SK-MEL-5 (cell line): Measurements from ENCODE around the gene SEPTIN6. TPM values are rescaled to one million over a fixed set of nuclear protein-coding genes. Genes with fewer than 3 reads are reported as not detected.
A peak's percentile ranks its signal among the peaks of the same experiment; 100 is the strongest.

Experiments
- DNase-seq: peaks from one replicate; pipeline ENCODE4 v3.0.0-alpha.2; 2016; ENCODE audit warnings: low read depth, low spot score
- in situ Hi-C: cut with HindIII; loops from 2 replicates; pipeline ENCODE4 v1.10.0; 2016; ENCODE audit warnings: low sequenced_read_pairs, high pct_unique_total_duplicates, low pct_unique_long_range_greater_than_20kb
- polyA plus RNA-seq, 2 experiments: library from polyadenylated mRNA; depleted of rRNA; stranded (reverse); fragments of >200 nt; gene quantifications; 2 replicates each; pipeline ENCODE4 v1.2.3, GENCODE V29; 2015
- total RNA-seq: library from RNA; depleted of rRNA; stranded (reverse); fragments of >200 nt; shearing (Covaris generic); gene quantifications from 2 replicates; pipeline ENCODE4 v1.2.3, GENCODE V29; 2014; rRNA removed

SEPTIN6 gene
- total RNA-seq: 37.4 and 37.9 TPM in 2 replicates
- polyA plus RNA-seq (2015; cell fraction: cytosol; rRNA removed): 33.3 and 46.6 TPM in 2 replicates
- 12.7 and 18.0 TPM in 2 replicates for polyA plus RNA-seq (2015; cell fraction: nucleus; rRNA removed)

DNA sequence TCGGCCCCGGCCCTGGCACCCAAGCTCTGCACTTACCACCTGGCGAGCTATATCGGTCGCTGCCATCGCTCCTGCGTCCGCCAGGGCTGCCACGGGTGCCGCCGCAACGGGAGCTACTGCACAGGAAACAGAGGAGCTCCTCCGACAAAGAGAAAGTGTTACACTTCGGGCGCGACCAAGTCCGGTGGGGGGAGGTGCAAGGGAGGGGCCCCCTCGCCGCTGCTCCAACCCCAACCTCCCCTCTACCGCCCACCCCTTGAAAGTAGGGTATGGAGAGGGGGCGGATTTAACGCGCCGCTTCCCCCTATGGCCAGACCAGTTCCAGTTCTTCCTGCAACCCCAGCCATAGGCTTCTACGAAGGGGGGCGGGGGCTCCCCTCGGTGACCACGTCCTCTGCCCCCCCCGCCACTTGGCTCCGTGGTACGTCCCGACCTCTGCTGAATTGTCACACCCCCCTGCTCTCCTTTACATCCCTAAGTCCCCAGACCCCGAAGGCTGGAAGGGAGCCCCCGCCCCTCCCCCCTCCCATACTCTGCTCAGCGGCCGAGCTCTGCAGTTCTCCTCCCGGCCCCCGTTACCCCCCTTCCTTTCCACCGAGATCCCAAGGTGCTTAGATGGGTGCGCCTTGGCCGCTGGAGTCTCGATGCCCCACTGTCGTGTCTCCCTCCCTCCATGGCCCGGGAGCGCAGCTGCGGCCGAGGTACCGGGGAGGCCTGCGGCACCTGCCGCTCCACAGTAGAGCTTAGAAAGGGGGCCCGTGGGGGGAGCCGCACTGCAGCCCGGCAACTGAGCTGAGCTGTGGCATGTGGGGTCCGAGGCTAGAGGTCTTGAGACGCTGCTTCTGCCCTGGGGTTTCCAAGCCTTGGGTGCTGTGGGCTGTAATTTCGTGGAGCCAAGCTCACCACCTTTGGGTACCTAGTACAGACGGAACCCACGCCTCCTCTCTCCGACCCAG, at the start of gene SEPTIN6:
Gene SEPTIN6, minus strand, starts transcription at position 129 of the 956 bp plus-strand sequence. Its CDS starts 63 bp downstream, at position 66.
- in situ Hi-C loops: no loop called here
- peak; percentile 68 for DNase-seq

DNA sequence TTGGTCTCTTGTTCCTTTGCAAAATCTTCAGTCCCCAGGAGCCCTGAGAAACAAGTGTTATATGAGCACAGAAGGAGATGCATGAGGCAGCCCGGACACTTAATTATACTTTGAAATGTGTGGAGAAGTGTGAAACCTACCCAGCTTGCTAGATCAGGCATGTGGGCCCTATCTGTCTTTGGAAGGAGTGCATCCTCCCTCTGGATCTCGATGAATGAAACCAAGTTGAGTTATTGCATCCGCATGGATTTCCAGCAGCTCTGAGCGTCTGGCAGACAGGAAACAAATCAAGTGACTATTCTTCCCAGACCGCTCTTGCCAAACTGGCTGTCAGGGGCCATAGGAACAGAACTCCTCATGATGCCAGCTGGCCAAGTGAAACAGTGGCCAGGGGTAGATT, 45.8 kb upstream of the SEPTIN6 start:
- in situ Hi-C loops: no loop called here
- peak; percentile 31 for DNase-seq

- in situ Hi-C loops: no loop called here
- DNase-seq: no peak
These were observed 43.3 kb upstream of the SEPTIN6 start for GRCh38 chrX:119736206-119736764.

- in situ Hi-C loops: no loop called here
- DNase-seq: no peak
These were observed 42.5 kb upstream of the SEPTIN6 start for GRCh38 chrX:119735467-119735866.

GRCh38 chrX:119734897-119735339, 42.0 kb upstream of the SEPTIN6 start:
- no peak for DNase-seq
- in situ Hi-C loops: no loop called here

- in situ Hi-C loops: no loop called here
- peak; percentile 62 for DNase-seq
These were observed 36.6 kb upstream of the SEPTIN6 start for GRCh38 chrX:119729408-119730201.

DNA sequence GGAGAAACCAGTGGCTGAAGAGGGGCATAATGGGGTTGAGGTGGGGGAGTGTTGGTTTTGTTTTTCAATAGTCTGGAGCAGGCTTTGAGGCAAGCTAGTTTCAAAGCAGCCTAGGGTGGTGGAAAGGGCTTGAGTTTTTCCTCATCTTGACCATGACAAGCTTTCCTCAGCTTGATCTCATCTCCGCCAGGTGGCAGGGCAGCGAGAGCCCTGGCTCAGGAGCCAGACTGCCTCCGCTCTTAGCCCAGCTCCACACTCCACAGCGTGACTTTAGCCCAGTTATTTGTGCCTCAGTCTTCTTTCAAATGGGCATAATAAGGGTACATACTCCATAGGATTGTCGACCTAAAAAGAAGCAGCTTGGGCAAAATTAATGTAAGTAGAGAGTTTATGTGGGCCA, 35.5 kb upstream of the SEPTIN6 start:
- in situ Hi-C loops: no loop called here

GRCh38 chrX:119726900-119727555, 34.1 kb upstream of the SEPTIN6 start:
- in situ Hi-C loops: no loop called here
- DNase-seq: no peak

More for the DNA sequence above, 35.5 kb upstream of the SEPTIN6 start:
- DNase-seq: peak; percentile 43

DNA sequence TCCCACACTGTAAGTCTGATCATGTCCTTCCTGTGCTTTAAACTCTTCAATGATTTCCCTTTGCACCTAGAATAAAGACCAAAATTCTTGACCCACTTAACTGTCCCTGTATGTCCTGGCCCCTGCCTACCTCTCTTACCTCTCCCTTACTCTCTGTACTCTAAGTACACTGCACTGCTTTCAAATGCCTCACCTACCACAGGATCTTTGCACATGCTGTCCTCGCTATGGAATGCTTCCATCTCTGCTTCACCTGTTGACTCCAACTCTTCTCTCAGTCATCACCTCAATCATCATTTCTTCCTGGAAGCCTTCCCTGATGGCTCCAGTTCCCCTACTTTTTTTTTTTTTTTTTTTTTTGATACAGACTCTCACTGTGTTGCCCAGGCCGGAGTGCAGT, 29.0 kb upstream of the SEPTIN6 start:
- in situ Hi-C loops: no loop called here
- no peak for DNase-seq

DNA sequence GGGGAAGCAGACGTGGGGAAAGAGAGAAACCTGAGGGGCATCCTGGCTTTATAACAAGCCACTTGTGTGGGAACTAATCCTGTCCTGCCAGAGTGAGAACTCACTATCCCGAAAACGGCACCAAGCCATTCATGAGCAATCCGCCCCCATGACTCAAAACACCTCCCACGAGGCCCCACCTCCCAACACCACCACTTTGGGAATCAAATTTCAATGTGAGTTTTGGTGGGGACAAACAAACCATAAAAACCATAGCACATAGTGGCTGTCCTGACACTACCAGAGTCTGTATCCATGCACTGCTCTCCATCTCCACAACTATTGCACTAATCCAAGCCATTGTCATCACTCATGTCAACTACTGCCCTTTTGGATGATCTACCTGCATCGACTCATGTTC, 28.5 kb upstream of the SEPTIN6 start:
- in situ Hi-C loops: no loop called here
- DNase-seq: no peak

- DNase-seq: no peak
- in situ Hi-C loops: no loop called here
These were observed 16.7 kb upstream of the SEPTIN6 start for GRCh38 chrX:119709630-119710029.

GRCh38 chrX:119708936-119709335, 16.0 kb upstream of the SEPTIN6 start:
- in situ Hi-C loops: no loop called here
- DNase-seq: no peak

GRCh38 chrX:119706616-119707015, 13.6 kb upstream of the SEPTIN6 start:
- no peak for DNase-seq
- in situ Hi-C loops: no loop called here

GRCh38 chrX:119698845-119699244, 5.9 kb upstream of the SEPTIN6 start:
- peak; percentile 71 for DNase-seq
- in situ Hi-C loops: no loop called here

DNA sequence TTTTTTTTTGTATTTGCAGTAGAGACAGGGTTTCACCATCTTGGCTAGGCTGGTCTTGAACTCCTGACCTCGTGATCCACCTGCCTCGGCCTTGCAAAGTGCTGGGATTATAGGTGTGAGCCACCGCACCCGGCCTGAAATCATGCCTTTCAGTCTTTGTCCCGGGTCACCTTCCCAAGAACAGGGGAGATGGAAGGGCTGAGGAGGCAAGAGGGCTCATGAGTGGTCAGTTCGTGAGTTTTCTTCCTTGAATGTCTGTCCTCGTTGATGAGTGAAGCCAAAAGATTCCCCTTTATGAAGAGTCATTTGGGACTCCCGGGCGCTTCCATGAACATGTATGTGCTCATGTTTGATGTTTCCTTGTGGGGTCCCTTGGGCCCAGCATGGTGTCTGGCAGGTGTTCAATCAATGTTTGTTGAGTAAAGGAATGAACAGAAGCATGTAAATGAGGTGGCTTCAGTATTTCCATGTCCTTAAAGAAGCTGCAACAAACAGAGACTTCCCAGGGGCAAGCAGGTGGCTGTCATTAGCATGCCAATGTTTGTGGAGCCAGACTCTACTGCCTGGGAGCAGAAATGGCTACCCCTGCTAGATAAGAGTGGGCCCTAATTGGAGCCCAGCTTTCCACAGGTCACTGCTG, 3.4 kb upstream of the SEPTIN6 start:
- in situ Hi-C loops: no loop called here
- no peak for DNase-seq

- in situ Hi-C loops: no loop called here
- DNase-seq: no peak
These were observed 2.6 kb upstream of the SEPTIN6 start for GRCh38 chrX:119695535-119696050.
